Measurements from ENCODE around the gene SMIM14. TPM values are rescaled to one million over a fixed set of nuclear protein-coding genes. Genes with fewer than 3 reads are reported as not detected.
"Not testable (repeated sequence)": the region's sequence is repeated elsewhere in the genome, so short reads cannot be mapped to it uniquely, and the experiment has no call there.

The SMIM14 gene
- total RNA-seq, result 1 to 10 TPM; 1.3 to 4.7 TPM

DNA sequence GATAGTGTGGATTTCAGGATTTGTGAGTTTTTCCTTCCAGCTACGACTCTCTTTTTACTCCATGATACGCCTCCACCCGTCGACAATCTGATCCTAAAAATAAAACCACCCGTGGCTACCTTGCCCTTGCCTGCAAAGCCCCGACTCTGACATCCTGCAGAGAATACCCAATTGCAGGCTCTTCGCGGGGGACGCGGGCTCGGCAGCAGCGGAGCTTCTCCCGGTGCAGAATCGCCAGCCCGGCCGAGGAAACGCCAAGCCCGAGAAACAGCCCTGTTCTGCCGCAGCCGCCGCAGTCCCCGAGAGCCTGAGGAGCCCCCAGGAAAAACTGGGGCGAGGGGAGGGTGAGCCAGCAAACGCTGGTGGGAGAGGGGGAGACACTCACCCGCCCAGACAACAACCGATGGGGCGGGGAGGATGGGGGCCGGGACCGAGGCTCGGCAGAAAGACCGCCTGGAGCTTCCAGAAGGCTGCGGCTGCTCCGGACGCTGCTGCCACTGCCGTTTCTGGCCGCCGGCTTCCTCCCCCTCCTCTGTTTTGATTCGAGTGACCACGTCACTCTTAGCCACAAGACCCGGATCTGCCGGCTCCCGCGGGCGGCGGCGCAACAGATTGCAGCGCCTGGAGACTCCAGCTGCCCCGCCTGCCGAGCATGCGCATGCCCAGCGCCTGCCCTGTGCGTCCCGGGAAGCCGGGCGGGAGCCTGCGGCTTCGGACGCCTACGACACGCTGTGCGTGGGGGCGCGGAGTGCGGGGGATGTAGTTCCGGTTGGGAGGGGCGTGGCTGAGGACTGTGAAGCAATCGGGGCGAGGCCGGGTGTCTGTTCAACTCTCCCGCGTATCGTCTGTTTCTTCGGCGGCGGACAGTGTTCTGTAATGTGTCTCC, at the start of gene SMIM14:
Gene SMIM14 (minus strand): TSS at position 512 of the 886 bp plus-strand sequence. CDS start 33,720 bp downstream, outside the sequence.
- H3K9me3 Mint-ChIP-seq, result no peaks in the 10 kb centered on the region
- H3K36me3 Mint-ChIP-seq, result no peaks in the 10 kb centered on the region
- H3K27ac Mint-ChIP-seq, result peak within 1 kb of the TSS; percentile 60 to 86
- DNase-seq (ENCODE audit: low spot score in 2 of 2) (peak; percentile 82 to 97), ATAC-seq (peak; percentile 89 to 91)

DNA sequence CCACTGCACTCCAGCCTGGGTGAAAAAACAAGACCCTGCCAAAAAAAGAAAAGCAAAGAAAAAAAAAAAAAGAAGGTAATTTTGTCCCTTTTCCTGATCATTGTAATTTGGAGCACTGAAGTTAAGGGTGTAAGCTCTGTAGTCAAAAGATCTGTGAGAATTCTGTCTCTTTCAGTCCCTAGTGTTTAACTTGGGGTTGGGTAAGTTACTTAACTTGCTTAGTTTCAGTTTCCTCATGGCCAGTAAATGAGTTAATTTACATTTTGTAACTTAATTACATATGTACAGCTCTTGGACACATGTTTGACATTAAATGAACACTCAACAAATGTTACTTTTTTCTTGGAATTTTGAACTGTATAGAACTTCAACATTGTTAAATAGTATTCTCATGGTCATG, 48.3 kb upstream of the SMIM14 start:
- H3K36me3 Mint-ChIP-seq, result no peaks in the 10 kb centered on the region

DNA sequence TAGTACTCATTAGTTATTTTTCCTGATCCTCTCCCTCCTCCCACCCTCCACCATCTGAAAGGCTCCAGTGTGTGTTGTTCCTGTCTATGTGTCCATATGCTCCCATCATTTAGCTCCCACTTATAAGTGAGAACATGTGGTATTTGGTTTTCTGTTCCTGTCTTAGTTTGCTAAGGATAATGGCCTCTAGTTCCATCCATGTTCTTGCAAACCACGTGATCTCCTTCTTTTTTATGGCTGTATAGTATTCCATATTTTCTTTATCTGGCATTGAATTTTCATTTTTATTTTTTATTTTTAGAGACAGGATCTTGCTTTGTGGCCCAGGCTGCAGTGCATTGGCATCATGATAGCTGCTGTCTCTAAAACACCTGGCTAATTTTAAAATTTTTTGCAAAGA, 47.3 kb upstream of the SMIM14 start:
- DNase-seq (ENCODE audit: low spot score in 2 of 2), result no peak
- Mint-ChIP-seq H3K9me3 (no peaks in the 10 kb centered on the region), H3K27ac (no peak overlapping the region), H3K36me3 (no peaks in the 10 kb centered on the region)
- no peak for ATAC-seq

More for the DNA sequence above, 48.3 kb upstream of the SMIM14 start:
- Mint-ChIP-seq H3K27ac (no peak overlapping the region), H3K9me3 (no peaks in the 10 kb centered on the region)
- no peak for ATAC-seq
- DNase-seq (ENCODE audit: low spot score in 2 of 2), result no peak

DNA sequence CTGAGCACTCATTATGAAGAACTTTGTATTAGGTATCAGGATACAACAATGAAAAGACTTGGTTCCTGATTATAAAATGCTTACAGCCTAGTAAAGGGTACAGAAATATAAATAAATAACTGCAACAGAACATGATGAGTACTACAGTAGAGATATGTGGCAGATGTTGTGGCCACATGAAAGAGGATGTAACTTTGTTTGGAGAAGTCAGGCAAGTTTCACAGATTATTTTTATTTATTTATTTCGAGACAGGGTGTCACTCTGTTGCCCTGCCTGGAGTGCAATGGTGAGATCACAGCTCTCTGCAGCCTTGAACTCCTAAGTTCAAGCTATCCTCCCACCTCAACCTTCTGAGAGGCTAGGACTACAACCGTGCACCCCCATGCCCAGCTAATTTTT, 43.5 kb upstream of the SMIM14 start:
- ATAC-seq (no peak), DNase-seq (ENCODE audit: low spot score in 2 of 2) (no peak)
- Mint-ChIP-seq H3K36me3 (no peaks in the 10 kb centered on the region), H3K9me3 (no peaks in the 10 kb centered on the region), H3K27ac (no peak overlapping the region)

DNA sequence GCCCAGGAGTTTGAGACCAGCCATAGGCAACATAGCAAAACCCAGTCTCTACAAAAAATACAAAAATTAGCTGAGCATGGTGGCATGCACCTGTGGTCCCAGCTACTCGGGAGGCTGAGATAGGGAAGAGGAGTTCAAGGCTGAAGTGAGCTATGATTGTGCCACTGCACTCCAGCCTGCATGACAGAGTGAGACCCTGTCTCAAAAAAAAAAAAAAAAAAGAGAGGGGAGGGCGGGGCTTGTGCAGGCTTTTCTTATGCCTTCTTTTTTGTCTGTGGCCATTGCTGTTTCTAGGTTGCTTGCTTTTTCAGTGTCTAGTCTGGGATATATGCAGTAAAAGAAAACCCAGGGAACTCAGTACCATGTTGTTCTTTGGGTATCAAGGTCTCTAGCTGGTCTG, 42.3 kb upstream of the SMIM14 start:
- DNase-seq (ENCODE audit: low spot score in 2 of 2); H3K9me3 Mint-ChIP-seq; H3K27ac Mint-ChIP-seq; ATAC-seq; H3K36me3 Mint-ChIP-seq: not testable (repeated sequence)

DNA sequence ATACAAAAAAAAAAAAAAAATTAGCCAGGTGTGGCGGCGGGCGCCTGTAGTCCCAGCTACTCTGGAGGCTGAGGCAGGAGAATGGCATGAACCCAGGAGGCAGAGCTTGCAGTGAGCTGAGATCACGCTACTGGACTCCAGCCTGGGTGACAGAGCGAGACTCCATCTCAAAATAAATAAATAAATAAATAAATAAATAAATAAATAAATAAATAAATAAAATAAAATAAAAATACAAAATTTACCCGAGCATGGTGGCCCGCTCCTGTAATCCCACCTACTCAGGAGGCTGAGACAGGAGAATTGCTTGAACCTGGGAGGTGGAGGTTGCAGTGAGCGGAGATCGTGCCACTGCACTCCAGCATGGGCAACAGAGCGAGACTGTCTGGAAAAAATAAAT, 37.0 kb upstream of the SMIM14 start:
- not testable (repeated sequence) for H3K27ac Mint-ChIP-seq; H3K36me3 Mint-ChIP-seq; DNase-seq (ENCODE audit: low spot score in 2 of 2); H3K9me3 Mint-ChIP-seq; ATAC-seq

DNA sequence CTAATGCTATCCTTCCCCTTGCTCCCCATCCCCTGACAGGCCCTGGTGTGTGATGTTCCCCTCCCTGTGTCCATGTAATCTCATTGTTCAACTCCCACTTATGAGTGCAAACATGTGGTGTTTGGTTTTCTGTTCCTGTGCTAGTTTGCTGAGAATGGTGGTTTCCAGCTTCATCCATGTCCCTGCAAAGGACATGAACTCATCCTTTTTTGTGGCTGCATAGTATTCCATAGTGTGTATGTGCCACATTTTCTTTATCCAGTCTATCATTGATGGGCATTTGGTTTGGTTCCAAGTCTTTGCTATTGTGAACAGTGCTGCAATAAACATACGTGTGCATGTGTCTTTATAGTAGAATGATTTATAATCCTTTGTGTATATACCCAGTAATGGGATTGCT, 31.6 kb upstream of the SMIM14 start:
- H3K36me3 Mint-ChIP-seq; ATAC-seq; H3K27ac Mint-ChIP-seq; DNase-seq (ENCODE audit: low spot score in 2 of 2); H3K9me3 Mint-ChIP-seq: not testable (repeated sequence)

DNA sequence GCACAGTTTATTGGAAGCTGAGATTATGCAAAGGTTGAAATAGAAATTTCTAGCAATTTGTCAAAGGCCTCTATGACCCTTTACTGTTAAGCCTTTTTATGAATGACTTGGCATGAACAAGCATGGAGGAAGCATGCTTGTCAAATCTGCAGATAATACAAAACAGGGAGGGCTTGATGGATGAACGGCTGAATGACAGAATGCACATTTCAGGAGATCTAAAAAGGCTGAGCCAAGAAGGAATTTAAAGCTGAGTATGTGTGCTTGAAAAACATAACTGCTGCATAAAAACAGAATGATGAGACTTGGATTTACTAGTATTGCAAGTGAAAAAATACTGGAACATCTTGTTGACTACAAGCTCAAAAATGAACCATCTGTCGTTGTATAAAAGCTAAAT, 30.2 kb upstream of the SMIM14 start:
- no peak for DNase-seq (ENCODE audit: low spot score in 2 of 2)

DNA sequence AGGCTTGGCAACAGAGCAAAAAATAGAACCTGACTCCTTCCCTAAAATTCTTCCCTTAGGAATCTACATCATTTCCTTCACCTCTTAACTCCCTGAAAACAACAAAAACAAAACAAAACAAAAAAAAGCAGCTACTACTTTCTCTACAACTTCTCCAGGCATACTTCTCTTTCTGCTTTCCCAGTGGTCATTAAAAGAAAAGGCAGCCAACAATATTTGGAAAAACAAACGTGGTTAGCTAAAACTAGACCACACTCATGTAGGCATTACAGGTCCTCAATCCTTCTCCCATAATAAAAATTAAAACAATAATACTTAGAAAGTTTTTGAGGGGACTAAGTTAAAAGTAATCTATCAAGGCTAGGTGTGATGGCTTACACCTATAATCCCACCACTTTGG, 29.0 kb upstream of the SMIM14 start:
- ATAC-seq, result no peak
- Mint-ChIP-seq H3K27ac (no peak overlapping the region), H3K9me3 (no peaks in the 10 kb centered on the region), H3K36me3 (no peaks in the 10 kb centered on the region)
- no peak for DNase-seq (ENCODE audit: low spot score in 2 of 2)

More for the DNA sequence above, 30.2 kb upstream of the SMIM14 start:
- ATAC-seq, result no peak
- no peaks in the 10 kb centered on the region for H3K9me3 Mint-ChIP-seq
- no peaks in the 10 kb centered on the region for H3K36me3 Mint-ChIP-seq
- H3K27ac Mint-ChIP-seq, result no peak overlapping the region

DNA sequence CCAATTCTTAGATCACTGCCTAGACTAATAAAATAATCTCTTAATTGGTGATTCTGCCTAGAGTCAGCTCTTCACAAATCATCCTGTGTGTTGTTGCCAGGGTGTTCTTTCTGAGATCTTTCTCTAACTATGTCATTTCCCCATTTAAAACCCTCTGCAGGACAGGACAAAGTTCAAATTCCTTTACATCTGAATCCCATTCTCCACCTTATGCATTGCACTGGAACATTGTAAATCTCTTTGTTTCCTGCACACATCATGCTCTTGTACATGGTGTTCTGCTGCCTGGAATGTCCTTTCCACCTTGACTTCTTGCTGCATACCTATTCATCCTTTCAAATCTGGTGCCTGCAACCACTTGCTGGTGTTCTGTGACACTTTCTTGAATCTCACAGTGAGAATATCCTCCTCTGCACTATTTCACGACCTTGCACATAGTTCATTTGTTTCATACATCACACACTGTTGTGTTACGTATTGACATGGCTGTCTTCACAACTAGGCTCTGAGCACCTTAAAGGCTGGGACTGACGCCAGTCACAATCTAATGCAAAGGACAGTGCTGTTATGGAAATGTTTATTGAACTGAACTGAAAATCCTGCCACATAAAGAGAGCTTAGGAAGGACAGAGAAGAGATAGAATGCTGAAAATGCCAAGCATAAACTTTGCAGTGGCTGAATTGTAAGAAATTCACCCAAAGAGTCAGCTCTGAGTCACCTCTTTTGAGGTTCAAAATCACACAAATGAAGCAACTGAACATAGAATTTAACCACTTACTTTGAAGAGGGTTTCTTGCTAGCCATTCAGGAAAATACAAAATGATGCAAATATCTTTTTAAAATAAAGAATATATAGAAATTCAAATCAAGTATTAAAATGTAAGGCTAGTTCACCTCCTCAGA, 26.4 kb upstream of the SMIM14 start:
- Mint-ChIP-seq H3K9me3 (no peaks in the 10 kb centered on the region), H3K27ac (no peak overlapping the region), H3K36me3 (no peaks in the 10 kb centered on the region)
- ATAC-seq (no peak), DNase-seq (ENCODE audit: low spot score in 2 of 2) (no peak)

DNA sequence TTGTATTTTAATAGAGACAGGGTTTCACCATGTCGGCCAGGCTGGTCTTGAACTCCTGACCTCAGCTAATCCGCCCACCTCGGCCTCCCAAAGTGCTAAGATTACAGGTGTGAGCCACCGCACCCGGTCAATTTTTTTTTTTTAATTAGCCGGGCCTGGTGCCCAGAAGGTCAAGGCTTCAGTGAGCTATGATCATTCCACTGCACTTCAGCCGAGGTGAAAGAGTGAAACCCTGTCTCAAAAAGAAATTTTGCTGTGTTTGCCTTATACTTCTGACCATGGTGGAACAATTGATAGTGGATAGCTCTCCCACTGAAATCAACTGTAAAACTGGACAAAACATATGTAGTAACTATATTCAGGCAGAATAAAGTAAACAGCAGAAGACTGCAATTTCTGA, 24.0 kb upstream of the SMIM14 start:
- Mint-ChIP-seq H3K27ac (no peak overlapping the region), H3K36me3 (no peaks in the 10 kb centered on the region), H3K9me3 (no peaks in the 10 kb centered on the region)
- ATAC-seq, result no peak
- no peak for DNase-seq (ENCODE audit: low spot score in 2 of 2)

DNA sequence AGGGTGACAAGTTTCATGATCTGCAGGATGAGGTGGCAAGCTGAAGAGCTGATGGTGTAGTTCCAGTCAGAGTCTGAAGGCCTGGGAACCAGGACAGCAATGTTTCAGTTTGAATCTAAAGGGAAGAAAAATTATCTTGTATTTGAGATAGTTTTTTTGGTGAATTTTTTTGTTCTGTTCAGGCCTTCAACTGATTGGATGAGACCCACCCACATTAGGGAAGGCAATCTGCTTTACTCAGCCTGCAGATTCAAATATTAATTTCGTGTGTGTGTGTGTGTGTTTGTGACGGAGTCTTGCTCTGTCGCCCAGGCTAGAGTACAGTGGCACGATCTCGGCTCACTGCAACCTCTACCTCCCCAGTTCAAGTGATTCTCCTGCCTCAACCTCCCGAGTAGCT, 22.1 kb upstream of the SMIM14 start:
- H3K27ac Mint-ChIP-seq, result no peak overlapping the region
- no peaks in the 10 kb centered on the region for H3K9me3 Mint-ChIP-seq
- DNase-seq (ENCODE audit: low spot score in 2 of 2), result no peak

DNA sequence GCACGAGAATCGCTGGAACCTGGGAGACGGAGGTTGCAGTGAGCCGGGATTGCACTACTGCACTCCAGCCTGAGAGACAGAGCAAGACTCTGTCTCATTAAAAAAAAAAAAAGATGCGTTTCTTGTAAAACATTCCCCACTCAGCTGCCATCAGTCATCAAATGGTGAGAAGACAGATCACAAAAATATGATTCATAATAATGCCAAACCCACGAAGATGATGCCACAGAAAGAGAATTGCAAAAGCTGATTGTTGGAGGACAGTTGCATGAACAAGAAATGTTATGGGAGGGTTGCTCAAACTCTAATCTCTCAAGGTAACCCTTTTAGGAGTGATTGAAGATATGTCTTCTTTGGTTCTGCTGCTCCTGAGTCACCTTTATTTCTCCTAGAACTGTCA, 21.4 kb upstream of the SMIM14 start:
- Mint-ChIP-seq H3K27ac (no peak overlapping the region), H3K36me3 (no peaks in the 10 kb centered on the region), H3K9me3 (no peaks in the 10 kb centered on the region)
- ATAC-seq (peak in 1 of 2 donors; percentile 59), DNase-seq (ENCODE audit: low spot score in 2 of 2) (no peak)

More for the DNA sequence above, 22.1 kb upstream of the SMIM14 start:
- no peaks in the 10 kb centered on the region for H3K36me3 Mint-ChIP-seq
- no peak for ATAC-seq

DNA sequence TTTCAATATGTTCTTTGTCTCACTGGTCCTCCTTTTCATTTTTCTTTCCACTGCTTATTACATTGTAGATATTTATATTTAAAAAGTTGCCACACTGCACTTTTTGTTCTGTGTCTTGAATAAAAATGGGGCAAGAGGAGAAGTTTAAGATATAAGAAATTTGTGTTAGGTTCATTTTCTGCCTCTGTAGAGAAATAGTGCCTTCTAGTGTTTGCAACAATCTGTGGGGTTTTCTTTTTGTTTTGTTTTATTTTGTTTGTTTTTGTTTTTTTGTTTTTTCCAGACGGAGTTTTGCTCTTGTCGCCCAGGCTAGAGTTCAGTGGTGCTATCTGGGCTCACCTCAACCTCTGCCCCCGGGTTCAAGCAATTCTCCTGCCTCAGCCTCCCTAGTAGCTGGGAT, 20.1 kb upstream of the SMIM14 start:
- Mint-ChIP-seq H3K36me3 (no peaks in the 10 kb centered on the region), H3K27ac (no peak overlapping the region), H3K9me3 (no peaks in the 10 kb centered on the region)
- DNase-seq (ENCODE audit: low spot score in 2 of 2) (no peak), ATAC-seq (no peak)

DNA sequence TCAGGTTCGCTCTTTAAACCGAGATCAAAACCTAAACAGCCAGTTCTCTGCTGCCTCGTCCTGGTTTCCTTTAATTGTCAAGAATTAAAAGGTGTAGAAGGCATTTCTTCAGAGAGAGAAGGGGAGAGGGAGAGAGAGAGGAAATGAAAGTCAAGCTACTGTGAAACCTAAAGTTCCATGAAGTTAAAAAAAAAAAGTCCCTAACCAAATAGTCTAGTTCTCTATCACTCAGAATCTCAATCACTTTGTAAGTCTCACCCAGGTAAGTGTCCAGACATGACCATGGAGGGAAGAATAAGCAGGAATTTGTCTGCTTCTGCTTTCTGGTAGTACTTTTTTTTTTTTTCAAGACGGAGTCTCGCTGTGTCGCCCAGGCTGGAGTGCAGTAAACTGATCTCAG, 18.8 kb upstream of the SMIM14 start:
- peak; percentile 40 to 65 for ATAC-seq
- H3K27ac Mint-ChIP-seq, result peak overlapping the region in 1 of 2 donors; percentile 60
- no peaks in the 10 kb centered on the region for H3K36me3 Mint-ChIP-seq
- no peaks in the 10 kb centered on the region for H3K9me3 Mint-ChIP-seq
- DNase-seq (ENCODE audit: low spot score in 2 of 2), result no peak

DNA sequence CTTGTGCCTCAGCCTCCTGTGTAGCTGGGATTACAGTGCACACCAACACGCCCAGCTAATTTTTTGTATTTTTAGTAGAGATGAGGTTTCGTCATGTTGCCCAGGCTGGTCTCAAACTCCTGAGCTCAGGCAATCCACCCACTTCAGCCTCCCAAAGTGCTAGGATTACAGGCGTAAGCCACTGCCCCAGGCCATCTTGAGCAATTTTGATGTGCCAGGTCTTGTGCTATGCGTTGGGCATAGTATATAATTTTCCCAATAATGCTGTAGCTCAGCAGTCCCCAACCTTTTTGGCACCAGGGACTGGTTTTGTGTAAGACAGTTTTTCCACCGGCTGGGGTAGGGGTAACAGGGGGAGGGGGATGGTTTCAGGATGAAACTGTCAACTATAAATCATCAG, 18.0 kb upstream of the SMIM14 start:
- H3K9me3 Mint-ChIP-seq; DNase-seq (ENCODE audit: low spot score in 2 of 2); H3K36me3 Mint-ChIP-seq; ATAC-seq: not testable (repeated sequence)
- H3K27ac Mint-ChIP-seq, result peak overlapping the region in 1 of 2 donors; percentile 60

DNA sequence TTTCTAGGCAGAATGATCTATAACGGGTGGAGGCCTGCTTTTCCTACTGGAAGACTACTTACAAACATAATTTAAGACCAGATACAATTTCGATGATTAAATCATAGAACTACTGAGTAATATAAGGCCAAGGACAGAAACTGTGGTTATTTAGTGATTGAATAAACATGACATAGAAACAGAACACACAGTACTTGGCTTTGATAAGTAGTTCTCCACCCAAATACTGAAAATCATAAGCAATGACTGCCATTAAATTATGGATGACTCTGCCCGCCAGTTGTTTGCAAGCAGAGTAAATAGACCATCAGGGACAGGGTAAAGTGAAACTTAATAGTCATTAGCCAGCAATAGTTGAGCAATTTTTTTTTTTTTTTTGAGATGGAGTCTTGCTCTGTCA, 17.2 kb upstream of the SMIM14 start:
- H3K9me3 Mint-ChIP-seq, result no peaks in the 10 kb centered on the region
- no peaks in the 10 kb centered on the region for H3K36me3 Mint-ChIP-seq
- DNase-seq (ENCODE audit: low spot score in 2 of 2) (no peak), ATAC-seq (peak in 1 of 2 donors; percentile 60)
- no peak overlapping the region for H3K27ac Mint-ChIP-seq
